GM21717 (cell line): ENCODE results near the gene ALG12.

Experiments used
- ATAC-seq: cut with Tn5 transposase; IDR thresholded peaks from one replicate; pipeline ENCODE4 v1.9.1; 2021; ENCODE audit warnings: mild to moderate bottlenecking, moderate library complexity; ENCODE audit not compliant: unreplicated experiment

Gene ALG12

DNA sequence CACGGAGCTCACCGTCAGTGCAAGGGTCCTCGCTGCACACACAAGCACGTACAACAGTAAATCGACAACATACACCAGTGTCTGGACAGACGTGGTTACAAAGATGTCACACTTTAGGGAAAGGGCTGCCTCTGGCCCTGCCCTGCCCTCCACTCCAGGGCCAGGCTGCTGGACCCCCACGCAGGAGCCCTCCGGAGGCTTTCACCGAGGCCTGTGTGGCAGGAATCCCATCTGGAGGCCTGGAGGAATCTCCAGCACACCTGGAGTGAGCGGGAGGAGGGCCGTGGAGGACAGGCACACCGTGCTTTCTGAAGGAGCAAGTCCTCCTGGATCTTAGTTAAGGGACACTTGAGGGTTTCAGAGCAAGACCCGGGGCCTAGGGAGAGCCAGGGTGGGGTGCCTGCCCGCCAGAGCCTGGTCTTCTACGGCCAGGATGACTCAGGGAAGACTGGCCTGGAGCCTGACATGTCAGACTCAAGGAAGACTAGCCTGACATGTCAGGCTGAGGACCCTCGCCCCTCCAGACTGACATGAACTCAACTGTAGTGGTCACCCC is 40.2 kb upstream of the ALG12 start:
- no peak for ATAC-seq

DNA sequence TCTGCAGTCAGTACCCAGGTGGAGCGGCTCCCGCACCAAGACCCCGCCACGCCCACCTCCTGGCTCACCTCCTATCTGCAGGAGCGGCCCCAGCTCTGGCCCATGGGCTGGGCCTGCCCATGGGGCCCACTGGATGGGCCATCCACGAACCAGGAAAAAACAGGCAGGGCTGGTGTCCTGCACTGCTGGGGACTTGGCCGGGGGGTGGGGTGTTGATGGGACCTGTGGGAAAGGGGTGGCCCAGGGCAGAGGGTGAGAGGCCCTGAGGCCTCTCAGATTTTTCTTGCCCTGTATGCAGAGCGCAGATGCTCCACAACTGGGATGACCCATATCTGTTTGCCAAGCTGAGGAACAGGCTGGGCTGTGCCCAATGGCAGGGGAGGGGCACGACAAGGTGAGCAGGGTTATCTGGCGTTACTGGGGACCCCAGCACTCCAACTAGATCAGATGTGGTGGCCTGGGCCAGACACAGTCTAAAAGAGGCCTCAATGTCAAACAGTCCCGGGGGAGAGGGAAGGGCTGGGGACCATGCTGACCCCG is 39.7 kb upstream of the ALG12 start:
- ATAC-seq = no peak

DNA sequence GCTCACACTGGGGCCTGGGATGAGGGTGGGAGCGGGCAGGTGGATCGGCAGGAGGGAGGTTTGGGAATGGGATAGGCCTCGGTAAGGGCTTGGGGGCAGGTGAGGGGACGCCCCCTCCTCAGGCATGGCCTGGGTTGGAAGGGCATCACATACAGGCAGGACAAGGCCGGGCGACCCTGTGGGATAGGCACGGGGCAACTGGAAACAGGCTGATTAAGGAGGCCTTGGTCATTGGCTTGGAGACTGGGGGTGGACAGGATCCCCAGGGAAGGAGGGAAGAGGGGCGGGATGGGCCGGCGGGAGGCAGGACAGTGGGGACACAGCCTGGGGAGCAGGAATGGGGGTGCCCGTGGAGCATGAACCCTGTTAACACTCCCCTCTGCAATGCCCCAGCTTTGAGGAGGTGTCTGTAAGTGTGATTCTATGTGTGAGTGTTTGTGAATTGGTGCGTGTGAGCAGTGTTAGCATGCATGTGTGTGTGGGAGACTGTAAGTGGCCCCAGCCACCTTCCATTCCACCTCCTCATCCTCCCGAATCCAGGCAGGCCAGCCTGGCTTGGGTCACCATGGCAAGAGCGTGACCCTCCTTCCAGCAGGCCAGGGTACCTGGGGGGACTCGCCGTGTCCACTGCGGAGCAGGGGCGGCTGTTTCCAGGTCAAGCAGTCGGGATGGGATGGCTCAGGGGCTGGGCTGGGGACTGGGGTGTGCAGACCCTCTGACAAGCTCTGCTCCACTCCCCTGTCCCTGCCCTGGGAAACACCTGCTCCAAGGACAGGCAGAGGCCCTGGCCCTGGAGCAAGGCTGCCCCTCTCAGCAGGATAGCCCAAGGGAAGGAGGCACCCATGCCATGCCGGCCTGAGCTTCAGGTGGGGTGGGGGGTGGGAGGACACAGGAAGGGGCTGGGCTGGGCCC is 38.9 kb upstream of the ALG12 start:
- no peak for ATAC-seq

DNA sequence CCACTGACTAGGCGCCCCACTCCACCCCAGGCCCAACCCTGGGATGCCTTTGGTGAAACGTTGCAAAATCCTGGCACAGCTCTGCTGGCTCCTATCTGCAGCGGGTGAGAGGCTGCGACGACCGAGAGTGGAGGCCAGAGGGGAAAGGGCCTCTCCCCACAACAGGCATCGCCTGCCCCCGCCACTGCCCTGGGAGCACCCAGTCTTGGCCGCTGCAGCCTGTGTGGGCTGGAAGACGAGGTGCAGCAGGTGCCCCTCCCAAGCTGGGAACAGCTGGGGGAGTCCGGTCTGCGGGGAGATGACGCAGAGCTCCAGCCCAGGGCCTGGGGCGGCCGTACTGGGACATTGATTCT is 38.2 kb upstream of the ALG12 start:
- ATAC-seq = no peak

DNA sequence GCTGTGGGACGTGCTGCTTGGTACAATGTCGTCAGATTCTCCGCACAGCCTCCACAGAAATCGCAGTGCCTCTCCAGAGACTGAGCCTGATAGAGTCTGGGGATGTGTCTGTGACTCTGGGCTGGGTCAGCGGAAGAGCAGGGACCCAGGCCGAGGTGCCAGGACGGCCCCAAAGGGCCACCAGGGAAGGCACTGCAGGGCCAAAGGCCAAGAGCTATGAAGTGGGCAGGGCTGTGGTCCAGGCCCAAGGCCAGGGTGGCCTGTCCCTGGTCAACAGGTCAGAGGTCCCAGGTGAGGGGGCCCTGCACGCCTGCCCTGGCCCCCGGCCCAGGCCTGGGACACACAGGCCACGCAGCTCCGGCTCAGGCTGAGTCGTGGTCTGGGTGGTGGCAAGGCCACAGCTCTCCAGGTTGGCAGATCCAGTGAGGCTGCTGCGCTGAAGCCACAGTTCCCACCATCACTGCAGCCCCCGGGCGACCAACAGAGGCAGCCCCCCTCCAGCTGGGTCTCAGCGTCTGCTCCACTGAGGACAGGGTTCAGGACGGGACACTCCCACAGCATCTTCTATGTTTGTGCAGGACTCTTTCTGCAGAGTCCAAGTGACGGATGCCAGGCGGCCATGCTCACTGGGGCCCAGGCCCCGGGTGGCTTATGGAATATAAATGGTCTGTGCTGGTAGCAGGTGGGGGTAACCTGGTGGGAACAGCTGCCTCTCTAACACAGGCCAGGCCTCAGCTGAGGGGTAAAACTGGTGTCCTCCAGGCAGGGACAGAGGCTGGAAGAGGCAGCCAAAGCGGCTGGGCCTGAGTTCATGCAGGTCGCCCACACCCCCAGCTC is 37.6 kb upstream of the ALG12 start:
- no peak for ATAC-seq

DNA sequence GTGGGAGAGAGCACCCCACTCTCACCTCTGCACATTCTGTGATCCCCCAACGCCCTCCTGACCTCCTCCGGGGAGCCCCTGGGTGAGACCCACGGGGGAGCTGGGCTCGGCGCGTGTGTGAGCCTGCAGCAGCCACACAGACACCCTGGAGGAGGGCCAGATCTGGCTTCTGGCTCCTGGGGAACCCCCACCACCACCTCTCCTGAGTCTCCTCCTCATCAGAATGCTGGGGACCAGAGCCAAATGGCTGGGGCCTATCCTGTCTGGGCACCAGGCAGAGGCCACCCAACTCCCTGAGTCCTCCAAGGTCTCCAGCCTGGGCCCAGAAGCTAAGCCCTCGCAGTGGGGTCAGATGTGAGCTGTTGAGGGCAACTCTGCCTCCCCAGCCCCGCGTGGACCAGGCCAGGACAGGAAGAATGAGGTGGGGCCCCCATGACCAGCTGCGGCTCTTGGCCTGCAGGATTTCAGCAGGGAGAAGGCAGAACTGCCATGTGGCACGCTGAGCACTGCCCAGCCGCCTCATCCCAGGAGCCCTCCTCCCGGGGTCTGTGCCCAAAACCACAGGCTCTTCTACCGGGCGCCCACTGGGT is 36.8 kb upstream of the ALG12 start:
- ATAC-seq = no peak

DNA sequence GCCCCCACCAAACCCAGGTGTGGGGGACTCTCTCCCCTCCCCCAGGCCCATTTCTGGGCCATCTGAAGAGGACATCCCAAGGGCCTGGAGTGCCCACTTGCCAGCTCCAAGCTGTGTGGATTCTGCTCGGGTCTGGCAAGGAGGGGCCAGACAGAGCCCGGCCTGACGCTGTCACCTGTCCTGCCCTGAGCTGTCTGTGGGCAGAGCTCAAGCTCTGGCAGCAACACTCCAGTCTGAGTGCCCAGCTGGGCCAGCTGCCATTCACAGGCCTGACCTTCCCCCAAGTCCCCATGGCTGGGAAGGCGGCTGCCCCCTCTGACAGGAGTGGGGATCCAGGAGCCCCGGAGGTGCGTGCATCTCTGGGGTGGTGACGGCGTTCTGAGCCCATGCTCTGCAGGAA is 36.1 kb upstream of the ALG12 start:
- ATAC-seq = no peak

DNA sequence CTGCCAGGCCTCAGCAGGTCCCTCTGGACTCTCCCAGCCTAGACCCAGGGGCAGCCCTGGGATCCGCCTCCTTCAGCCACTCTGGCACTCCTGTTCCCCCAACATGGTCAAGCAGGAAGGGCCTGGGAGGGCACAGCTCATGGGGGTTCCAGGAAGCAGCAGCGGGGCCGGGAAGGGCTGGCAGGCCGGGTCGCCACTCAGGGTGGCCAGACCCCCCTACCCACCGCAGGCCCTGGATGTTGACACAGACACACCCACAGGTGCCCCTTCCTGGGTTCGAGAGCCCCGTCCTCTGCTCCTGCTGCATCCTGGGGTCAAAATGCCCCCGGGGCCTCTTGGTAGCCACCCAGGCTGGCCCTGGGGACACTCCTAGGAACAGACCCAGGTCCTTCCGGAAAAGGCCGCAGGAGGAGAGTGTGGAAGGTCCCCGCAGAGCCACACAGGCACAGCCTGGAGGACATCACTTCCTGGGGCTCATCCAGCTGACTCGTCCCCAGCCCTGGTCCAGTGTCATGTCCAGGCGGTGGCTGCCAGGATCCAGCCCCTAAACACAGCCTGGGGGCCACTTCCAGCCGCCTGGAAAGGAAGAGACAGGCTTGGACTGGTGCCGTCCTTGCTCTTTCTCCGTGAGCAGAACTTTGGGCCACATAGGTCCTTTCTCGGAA is 35.6 kb upstream of the ALG12 start:
- ATAC-seq = no peak

DNA sequence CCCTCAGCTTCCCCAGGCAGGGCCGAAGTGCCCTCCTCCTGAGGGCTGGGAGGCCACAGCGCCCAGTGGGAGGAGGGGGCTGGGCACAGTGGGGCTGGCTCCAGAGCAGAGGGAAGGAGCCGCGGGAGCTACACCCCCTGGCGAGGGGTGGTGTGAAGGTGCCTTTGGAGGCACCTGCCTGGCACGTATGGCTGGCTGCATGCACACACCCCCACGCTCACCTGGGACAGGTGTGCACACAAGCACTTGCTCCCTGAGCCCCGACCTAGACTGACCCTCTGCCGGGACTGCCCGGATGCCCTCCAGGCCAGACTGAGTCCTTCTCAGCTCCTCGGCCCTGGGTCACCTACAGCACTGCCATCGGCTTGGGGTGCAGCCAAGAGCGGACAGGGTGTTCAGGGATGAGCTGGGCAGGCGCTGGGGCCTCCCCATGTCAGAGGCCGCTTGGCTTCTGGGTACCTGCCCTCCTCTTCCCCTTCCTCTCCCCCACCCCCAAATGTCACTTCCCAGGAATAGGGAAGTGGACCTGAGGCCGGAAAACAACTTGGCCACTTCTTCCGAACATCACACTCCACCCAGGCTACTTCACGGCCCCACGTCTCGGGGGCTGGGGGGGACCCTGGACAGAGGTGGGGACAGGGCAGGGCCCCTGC is 34.9 kb upstream of the ALG12 start:
- no peak for ATAC-seq

DNA sequence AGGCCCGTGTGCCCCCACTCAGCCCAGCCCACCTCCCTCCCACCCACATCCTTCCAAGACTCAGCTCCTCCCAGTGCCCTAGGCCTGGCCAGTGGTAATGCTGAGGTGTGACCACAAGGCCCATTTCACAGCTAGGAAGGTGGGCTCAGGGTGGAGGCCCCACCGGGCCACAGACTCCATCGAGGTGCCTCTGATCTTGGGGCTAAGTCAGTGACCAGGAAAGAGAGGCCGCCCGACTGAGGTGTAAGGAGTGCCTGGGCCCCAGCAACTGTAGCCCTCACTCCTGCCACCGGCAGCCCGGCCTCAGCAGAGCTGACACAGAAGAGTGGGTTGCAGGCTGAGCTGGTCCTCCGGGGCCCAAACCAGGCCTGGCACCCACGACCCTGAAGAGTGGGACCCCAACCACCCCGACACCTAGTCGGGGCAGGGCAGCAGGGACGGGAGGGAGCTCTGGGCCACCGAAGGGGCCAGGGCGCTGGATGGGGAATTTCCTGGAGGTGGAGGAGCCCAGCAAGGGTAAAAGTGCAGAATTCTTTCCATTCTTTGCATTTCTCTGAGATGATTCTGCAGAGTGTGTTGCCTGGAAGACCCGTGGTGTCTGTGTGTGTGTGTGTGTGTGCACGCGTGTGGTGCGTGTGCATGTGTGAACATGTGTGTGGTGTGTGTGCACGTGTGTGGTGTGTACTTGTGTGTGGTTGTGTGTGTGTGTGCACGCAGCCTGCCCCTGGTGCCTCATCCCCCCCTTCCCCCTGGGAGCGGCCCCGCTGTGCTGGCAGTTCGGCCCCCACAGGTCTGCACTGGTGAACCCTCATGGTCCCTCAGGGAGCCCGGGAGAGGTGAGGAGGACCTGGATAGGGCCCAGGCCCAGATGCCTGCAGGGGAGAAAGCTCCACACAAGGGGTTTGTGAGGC is 34.0 kb upstream of the ALG12 start:
- ATAC-seq = no peak

DNA sequence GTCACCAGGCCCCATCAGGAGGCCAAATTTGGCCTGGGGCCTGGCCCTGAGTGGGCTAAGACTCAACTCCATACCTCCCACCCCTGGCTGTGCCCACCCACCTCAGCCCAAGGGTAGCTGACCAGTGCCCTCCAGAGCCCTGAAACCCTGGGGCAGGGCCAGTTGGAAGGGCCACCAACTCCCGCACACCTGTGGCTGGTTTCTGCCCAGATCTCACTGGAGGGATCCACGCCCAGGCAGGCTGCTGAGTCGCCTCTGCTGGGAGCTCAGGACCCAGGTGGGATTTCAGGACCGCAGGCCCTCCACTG is 33.4 kb upstream of the ALG12 start:
- no peak for ATAC-seq

DNA sequence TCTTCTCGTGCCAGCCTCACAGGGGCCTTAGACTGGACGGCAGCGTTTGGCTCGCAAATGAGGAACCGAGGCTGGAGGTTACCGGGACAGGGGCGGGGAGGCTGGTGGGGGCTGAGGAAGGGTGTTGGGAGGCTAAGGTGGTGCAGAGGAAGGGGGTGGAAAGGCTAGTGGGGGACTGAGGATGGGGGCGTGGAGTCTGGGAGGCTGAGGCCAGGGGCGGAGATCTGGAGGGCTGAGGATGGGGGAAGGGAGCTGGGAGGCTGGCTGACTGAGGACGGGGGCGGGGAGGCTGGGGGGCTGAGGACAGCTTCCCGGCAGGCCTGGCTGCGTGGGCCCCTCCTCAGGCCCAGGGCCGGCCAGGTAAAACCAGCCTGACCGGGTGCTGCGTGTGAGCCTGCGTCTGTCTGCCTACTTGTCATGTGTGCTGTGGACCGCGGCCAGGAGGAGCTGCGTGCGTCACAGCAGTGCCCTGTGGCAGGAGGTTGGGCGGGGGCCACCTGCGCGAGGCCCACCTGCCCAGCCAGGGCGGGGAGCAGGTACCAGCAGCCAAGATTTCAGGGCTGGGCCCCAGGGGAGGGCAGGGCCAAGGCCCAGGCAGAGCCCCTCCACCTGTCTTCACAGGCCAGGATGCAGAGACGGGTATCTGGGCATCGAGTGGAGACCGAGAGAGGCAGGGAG is 32.9 kb upstream of the ALG12 start:
- no peak for ATAC-seq

DNA sequence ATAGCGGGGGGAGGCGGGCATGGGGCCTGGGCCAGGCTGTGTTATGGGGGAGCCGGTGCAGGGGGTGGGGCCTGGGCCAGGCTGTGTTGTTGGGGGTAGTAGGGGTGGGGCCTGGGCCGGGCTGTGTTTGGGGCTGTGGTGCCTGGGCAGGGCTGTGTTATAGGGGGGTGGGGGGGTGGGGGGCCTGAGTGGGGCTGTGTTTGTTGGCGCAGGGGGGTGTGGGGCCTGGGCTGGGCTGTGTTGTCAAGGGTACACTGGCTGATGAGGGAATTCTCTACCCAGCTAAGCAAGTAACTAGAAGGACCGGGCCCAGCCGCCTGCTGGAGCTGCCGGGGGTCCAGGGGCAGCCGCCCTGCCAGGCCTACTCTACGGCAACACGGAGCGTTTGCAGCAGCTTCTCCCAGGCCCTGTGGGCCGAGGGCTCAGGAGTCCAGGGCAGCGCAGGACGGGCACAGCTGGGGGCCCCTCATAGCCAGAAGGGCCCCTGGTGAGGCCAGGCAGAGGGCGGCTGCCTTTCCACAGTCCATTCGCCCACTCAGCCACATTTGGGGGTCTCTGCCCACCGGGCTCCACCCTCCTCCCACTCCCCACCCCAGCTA is 32.3 kb upstream of the ALG12 start:
- ATAC-seq = no peak

DNA sequence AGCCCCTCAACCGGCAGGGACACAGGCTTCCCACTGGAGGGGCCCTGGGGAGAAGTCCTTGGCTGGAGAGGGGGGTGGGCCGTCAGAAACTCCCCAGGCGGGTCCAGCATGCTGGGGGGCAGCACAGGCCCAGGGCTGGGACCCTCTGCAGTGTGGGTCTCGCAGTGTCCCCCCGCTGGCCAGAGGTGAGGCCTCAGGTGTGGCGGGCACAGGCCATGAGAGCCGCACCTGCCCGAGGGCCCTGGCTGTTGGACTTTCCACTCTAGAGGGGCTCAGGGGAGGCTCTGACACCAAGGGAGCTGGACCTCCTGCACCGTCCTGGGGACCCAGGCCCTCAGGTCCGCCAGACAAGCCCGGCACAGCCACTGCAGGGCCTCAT is 31.7 kb upstream of the ALG12 start:
- ATAC-seq = no peak

DNA sequence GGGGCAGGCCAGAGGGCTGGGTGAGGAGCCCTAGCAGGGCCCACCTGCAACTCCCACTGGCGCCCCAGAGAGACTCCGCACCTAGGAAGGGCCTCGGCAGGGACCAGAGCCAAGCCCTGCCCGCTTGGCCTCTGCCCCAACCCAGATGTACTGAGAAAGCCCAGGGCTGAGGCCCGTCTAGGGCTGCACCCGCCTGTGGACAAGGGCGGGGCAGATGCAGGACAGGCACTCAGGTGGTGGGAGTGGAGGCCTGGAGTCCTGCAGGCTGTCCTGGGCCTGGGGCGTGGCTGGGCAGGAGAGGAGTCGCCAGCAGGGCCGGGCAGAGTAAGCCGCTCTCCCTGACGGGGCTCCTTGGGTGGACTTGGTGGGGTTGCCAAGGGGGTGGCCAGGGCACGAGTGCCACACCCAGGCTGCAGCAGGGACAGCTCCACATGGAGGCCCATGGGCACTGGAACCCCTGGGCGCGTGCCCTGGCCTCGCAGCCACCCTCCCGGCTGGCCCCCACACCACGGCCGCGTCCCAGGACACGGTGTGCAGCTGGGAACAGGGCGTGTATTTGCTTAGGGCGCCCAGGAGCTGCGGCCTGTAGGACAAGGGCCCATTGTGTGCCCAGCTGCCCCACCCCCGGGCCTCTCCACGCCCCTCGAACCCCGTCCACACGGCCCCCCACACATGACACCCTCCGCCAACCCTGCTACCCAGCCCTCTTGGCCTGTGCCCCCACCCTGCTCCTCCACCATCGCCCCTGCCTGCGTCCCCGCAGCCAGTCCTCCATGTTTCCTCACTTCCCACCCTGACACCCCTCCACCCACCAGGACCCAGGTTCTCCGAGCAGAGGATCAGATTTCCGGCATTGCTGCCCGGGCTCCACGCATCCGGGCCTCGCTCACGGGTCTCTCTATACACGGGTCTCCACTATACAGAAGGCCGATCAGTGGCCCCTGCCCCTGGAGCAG is 31.0 kb upstream of the ALG12 start:
- ATAC-seq = no peak

DNA sequence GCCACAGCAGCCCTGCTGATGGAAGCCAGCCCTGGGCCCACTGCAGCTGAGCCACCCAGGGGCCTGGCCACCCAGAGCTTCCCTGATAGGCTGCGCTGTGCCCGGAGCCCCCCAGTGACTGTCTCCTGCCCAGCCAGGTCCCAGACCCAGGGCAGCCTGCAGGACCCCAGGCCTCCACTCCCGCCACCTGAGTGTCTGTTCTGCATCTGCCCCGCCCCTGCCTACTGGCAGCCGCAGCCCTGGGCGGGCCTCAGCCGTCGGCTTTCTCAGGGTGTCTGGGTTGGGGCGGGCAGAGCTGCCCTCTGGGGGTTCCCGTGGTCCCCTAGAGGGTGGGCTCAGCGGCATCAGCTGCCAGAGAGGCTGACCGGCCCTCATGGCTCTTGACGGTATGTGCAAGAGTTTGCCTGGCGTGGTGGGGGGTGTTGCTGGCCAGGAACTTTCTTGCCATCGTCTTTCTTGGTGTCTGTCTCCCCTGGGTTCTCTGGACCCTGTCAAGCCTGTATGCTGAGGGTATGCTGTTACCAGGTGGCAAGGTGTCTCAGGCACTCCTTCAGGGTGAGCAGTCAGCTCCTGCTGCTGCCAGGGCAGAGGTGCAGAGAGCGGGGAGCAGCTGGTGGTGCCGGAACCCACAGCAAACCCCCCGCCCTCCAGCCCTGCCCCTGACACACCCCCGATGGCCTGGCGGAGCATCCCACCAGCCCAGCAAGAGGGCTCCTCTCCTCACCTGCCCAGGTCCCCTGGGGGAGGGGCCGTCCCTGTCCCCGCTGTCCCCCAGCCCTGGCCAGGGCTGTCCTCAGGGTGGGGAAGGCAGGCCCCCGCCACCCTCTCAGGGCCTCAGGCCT is 30.1 kb upstream of the ALG12 start:
- ATAC-seq = no peak

DNA sequence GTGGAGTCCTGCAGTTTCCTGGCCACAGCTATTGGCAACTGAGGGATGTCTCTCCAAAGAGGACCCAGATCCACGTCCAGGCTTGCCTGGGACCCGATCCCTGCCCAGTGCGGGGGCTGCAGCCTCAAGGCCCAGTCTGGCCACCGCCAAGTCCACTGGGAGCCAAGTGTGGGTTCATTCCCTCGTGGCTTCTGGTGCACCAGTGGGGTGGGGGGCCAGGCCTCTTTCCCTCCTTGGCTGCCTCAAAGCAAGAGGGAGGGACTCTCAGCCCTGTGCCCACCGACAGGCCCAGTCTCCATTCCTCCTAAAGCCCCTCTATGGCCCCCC is 29.0 kb upstream of the ALG12 start:
- no peak for ATAC-seq
